Cerebellar nuclear complex (tissue), 1 donor: ENCODE measurements around the gene SLC48A1.

ENCODE experiments used
- DNase-seq, 2 experiments: peaks; one replicate each; lab custom pipeline; 2025; lab: John Stamatoyannopoulos, UW

Gene SLC48A1

GRCh38 chr12:47773062-47773857, at the start of gene SLC48A1:
Gene SLC48A1, plus strand, starts transcription at chr12:47773238. Its CDS starts 67 bp downstream, at chr12:47773305.
- DNase-seq = peak in 1 of 2 experiments; percentile 19

- no peak for DNase-seq
These were observed 47.8 kb upstream of the SLC48A1 start, which contains the start of gene ENDOU for GRCh38 chr12:47725091-47725772. Gene ENDOU, minus strand, starts transcription at chr12:47725490. Its CDS starts 77 bp downstream, at chr12:47725413.

DNA sequence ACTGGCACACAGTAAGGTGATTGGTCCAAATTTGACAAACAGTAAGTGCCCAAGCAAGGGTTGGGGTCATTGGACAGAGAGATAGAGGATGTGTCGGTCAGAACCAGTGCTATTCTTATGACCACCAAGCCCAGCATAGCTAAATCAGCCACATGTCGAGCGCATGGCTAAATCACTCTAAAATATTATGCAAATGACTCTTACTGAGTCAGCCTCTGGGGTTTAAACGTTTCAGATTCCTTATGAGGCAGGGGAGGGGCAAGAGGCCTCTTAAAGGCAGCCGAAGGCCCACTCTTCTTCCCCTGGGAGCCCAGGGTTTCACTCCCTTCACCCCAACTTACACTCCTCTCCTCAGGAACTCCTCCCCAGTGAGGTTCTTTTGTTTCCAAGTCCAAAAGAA, 47.1 kb upstream of the SLC48A1 start:
- DNase-seq = no peak

DNA sequence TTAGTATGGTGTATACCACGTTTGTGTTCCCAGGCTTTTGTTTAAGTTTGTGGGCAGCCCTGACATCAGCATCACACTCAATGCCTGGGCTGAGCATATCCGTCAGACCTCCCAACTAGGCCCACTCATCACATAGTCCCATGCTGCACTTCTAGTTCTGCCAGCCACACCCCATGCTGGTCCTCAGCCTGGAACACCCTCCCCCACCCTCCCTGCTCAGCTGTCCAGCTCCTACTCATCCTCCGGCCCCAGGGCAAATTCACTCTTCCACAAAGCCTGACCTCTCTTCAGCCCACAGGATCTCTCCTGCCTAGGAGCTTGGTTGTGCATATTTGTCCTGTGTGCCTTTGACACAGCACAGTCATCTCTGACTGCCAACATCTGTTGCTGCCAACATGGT, 43.8 kb upstream of the SLC48A1 start:
- DNase-seq = no peak

- DNase-seq = no peak
These were observed 42.7 kb upstream of the SLC48A1 start for GRCh38 chr12:47730341-47730744.

DNA sequence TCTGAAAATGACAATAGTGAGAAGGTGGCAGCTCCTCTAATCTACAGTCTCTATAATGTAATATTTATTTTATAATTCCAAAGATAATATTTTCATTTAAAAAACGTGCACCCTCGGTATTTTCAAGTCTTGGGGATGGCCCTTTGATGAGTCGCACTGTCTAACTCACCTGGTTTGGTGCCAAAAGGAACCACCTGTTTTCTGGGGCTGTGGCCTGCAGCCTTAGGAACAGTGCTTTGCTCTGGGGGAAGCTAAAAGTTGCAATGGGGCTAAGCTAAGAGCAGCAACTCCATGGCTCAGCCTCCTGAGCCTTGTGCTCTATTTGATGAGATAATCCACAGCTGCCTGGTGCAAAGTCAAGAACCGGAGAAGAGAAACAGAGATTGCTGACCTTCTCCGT, 41.3 kb upstream of the SLC48A1 start:
- DNase-seq = no peak

DNA sequence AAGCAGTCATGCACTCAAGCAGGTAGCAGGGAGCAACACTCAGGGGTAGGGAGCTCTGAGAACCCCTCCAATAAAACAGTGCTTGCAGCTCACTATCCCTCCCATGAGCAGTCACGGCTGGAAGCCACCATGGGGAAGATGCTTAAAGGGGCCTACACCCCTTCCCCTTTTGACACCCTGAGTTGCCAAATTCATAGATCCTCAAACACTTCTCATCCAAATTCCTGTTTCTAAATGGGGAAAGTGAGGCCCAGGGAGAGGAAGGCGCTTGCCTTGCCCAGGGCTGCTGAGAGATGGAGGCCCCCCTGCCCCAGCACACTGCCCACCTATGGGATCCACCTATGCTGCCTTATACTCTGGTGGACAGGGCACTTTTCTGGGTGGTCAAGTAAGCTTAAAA, 40.5 kb upstream of the SLC48A1 start:
- no peak for DNase-seq

DNA sequence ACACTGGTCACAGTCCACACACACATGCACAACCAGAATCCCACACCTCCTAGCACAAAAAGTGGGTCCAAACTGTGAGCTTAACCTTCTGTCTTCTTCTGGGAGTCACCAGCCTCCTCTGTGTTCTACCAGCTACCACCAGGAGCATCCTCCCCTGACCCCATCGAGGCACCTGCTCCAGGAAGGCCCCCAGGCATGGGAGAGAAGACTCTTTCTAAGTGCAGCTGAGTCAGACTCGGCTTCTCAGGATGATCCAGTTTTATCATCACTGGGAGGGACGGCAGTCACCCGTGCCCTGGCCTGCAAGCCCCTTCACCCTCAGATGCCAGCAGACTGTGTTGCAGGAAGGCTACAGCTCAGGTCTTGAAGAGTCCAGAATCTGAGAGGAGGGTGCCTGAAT, 39.9 kb upstream of the SLC48A1 start:
- DNase-seq = no peak

DNA sequence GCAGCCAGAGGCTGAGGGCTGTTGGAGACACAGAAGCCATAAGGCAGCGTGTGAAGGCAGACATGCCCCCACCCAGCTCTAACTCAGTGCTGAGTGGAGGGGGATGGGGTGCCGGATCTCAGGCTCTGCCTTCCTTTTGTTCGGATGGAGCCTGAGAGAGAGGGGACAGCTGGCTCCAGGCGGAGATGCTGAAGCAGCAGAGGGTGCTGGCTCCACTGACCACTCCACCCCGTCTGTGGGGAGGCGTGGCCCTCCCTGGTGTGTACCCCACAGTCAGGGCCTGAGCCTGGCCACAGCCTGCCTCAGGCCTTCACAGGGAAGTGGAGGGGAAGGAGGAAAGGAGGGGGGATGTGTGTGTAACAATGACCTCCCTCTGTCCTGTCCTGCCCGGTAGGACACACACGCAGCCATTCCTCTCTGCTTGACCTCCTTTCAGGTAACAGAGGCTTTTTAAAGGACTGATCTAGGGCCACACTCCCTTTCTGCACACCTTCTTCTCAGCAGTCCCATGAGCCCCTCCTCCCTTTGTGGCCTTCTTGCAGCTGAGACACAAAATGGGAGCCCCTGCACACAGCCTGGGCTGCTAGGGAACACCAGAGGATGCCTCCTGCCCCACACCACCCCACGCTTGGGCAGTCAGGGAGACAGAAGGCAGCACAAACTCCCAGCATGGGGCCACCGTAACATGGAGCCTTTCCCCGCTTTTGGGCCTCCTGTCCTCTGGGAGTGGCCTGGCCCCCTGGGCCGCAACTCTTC, 38.1 kb upstream of the SLC48A1 start:
- DNase-seq = no peak

GRCh38 chr12:47735649-47736048, 37.4 kb upstream of the SLC48A1 start:
- DNase-seq = no peak

DNA sequence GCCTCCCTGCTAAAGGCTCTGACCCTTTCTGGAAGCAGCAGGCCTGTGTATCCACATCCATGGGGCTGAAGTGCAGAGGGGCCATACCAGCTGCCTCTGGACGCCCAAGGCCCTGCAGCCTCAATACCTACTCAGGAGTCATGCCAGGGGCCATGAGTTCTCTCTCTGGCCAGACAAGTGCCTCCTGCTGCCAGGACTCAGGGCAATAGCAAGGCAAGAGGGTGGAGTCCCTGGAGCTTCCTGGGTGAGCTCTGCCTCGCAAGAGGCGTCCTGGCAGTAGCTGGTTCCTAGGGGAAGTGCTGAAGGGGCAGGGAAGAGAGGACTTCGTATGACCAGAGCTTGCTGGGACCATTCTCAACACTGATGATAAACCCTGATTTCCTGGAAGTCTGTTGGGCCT, 36.8 kb upstream of the SLC48A1 start:
- DNase-seq = no peak

DNA sequence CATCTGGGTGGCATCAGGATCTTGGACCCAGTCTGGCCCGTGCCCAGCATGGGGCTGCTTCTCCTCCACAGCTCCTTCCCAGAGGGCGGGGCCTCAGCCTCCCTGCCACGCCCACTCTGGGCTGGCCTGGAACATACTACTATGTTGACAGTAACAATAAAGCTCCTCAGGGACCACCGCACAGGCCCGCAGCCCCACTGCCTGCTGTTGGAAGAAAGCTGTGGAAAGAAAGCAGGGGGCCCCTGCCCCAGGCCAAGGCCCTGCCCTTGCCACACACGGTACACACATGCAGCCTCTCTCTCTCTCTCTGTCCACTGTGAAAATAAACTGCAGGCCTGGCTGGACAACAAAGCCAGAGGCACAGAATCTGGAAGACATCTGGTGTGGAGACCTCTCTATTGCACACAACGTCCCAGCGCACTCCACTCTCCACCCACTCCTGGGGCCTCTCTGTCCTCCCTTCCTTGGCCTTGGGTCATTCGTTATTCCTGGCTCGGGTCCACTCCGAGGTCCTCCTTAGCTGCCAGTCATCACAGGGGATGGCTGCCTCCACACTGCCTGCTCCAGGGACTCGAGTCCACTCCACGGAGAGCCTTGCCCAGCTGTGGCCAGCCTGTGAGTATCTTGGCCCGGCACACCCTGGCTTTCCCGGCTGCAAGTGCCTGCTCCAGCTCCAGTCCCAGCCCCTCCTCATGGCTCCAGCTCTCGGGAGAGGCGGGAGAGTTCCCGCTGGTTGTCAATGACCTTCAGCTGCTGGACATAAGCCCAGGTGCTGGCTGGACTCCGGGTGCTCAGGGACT, 36.0 kb upstream of the SLC48A1 start:
- no peak for DNase-seq

GRCh38 chr12:47737936-47738594, 35.0 kb upstream of the SLC48A1 start:
- DNase-seq = no peak

DNA sequence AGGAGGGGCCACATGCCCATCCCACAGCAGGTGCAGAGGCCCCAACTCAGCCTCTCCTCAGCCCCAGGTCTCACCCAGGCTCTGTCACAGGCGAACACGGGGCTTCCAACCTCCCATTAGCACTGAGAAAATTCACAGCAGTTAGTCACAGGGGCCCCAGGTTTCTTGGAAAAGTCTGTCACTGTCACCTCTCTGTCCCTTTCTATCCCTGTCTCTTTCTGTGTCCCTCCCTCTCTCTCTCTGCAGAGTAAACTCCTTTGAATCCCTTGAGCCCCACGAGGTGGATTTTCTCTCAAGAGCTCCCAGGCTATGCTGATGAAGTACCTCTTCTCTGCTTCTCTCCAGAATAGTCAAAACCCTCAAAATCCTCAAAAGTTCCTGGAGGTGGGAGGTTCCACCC, 33.7 kb upstream of the SLC48A1 start:
- DNase-seq = no peak

- DNase-seq = no peak
These were observed 33.1 kb upstream of the SLC48A1 start for GRCh38 chr12:47739979-47740378.

DNA sequence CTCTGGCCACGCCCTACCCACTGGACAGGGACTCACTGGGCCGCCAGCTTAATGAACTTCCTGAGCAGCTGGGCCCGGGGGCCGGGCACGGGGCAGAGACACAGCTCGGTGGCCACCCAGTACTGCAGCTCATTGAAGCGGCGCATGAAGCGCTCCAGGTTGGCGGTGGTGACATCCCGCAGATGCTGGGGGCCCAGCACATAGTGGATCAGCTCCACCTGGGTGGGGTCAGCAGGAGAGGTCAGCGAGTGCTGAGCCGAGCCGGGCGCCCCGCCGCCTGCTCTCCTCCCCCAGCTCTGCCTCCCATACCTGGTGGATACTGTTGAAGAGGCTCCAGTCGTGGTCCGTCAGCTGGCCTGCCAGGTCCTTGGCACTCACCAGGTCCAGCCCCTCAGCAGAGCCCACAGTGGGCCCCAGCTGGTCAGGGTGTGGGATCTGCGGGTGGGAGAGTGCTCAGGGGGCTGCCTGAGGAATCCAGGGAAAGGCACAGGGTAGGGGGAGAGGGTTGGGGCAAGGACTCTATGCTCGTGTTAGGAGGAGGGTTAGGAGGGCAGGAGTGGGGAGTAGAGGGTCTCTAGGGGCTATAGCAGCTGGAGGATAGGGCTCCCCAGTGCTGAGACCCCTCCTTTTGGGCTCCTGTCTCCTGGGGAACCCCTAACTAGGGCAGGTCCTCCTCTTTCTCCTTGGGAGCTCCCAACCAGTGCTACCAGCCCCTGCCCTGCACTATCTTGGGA, 32.3 kb upstream of the SLC48A1 start:
- no peak for DNase-seq

DNA sequence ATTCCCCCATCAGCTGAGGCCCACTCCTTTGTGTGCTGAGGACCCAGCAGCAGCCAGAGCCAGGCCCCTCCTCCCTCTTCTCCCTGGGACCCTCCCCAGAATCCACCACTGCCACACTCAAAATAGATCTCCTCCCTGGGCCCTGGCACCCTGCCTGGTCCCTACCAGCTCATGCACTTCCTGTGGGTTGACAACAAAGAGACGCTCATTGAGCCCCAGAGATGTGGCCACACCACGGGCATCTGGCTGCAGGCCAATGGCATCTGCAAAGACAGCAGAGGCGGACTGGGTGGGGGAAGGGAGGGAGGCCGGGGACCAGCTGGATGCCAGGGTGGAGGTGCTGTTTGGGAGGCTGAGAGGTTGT, 31.7 kb upstream of the SLC48A1 start:
- no peak for DNase-seq

DNA sequence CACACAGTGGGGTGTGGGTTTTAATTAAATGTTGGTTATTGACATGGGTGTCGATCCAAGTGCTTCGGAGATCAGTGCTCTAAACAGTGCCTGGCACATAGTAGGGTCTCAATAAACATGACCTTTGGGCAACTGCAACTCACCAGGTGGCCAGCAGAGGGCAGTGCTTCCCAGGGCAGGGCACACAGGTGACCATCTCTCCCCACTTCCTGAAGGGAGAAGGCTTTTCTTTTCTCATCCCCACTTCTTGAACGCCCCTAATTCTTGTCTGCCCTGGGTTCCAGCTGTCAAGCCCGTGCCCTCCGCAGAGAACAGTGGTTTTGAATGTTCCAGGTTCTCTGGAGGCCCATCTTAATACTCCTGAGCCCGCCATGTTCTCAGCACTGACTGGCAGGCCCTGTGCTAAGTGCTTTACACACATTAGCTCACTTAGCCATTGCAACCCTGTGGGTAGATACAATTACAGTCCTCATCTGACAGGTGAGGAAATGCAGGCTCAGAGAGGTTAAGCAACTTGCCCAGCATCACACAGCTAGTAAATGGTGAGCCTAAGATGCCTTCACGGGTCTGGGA, 30.7 kb upstream of the SLC48A1 start:
- DNase-seq = no peak

- no peak for DNase-seq
These were observed 29.7 kb upstream of the SLC48A1 start for GRCh38 chr12:47743311-47743860.
